ENCODE data around the gene SLC6A2.
"Not testable (repeated sequence)": the region's sequence is repeated elsewhere in the genome, so short reads cannot be mapped to it uniquely, and the experiment has no call there.

The SLC6A2 gene

GRCh38 chr16:55655897-55656681 lies at the start of gene SLC6A2:
Gene SLC6A2 (plus strand): TSS chr16:55655988. CDS start chr16:55656695, 707 bp downstream.
- DNase-seq: no peak

GRCh38 chr16:55613613-55614335 lies 42.0 kb upstream of the SLC6A2 start:
- no peak for DNase-seq

GRCh38 chr16:55615071-55615470 lies 40.7 kb upstream of the SLC6A2 start:
- DNase-seq: no peak

- DNase-seq: not testable (repeated sequence)
Observed at GRCh38 chr16:55615670-55616069, 40.1 kb upstream of the SLC6A2 start.

GRCh38 chr16:55621771-55622170 lies 34.0 kb upstream of the SLC6A2 start:
- DNase-seq: no peak

GRCh38 chr16:55622272-55622671 lies 33.5 kb upstream of the SLC6A2 start:
- no peak for DNase-seq

- DNase-seq: no peak
Observed at GRCh38 chr16:55622930-55623561, 32.7 kb upstream of the SLC6A2 start.

- DNase-seq: no peak
Observed at GRCh38 chr16:55623640-55624039, 32.1 kb upstream of the SLC6A2 start.

GRCh38 chr16:55624696-55625095 lies 31.1 kb upstream of the SLC6A2 start:
- no peak for DNase-seq

GRCh38 chr16:55625843-55626242 lies 29.9 kb upstream of the SLC6A2 start:
- DNase-seq: no peak

GRCh38 chr16:55628306-55628968 lies 27.4 kb upstream of the SLC6A2 start:
- DNase-seq: no peak

GRCh38 chr16:55630774-55631173 lies 25.0 kb upstream of the SLC6A2 start:
- DNase-seq: no peak

- DNase-seq: no peak
Observed at GRCh38 chr16:55632259-55632658, 23.5 kb upstream of the SLC6A2 start.

GRCh38 chr16:55634193-55634592 lies 21.6 kb upstream of the SLC6A2 start:
- no peak for DNase-seq

- DNase-seq: no peak
Observed at GRCh38 chr16:55638256-55638655, 17.5 kb upstream of the SLC6A2 start.

GRCh38 chr16:55640701-55641327 lies 15.0 kb upstream of the SLC6A2 start:
- no peak for DNase-seq

- DNase-seq: no peak
Observed at GRCh38 chr16:55641430-55642056, 14.2 kb upstream of the SLC6A2 start.

GRCh38 chr16:55642611-55643010 lies 13.2 kb upstream of the SLC6A2 start:
- no peak for DNase-seq

GRCh38 chr16:55643161-55643970 lies 12.4 kb upstream of the SLC6A2 start:
- DNase-seq: no peak

GRCh38 chr16:55645986-55646385 lies 9.8 kb upstream of the SLC6A2 start:
- no peak for DNase-seq

GRCh38 chr16:55647343-55647742 lies 8.4 kb upstream of the SLC6A2 start:
- no peak for DNase-seq

All from activated CD4-positive, CD25-positive, alpha-beta regulatory T cell treated with anti-CD3 and anti-CD28 coated beads, Interleukin-2, amount 50 U/mL, for 72 hours (primary cell).